ENCODE data around the gene C4orf51.
"Not testable (repeated sequence)": the region's sequence is repeated elsewhere in the genome, so short reads cannot be mapped to it uniquely, and the experiment has no call there.

C4orf51 gene

DNA sequence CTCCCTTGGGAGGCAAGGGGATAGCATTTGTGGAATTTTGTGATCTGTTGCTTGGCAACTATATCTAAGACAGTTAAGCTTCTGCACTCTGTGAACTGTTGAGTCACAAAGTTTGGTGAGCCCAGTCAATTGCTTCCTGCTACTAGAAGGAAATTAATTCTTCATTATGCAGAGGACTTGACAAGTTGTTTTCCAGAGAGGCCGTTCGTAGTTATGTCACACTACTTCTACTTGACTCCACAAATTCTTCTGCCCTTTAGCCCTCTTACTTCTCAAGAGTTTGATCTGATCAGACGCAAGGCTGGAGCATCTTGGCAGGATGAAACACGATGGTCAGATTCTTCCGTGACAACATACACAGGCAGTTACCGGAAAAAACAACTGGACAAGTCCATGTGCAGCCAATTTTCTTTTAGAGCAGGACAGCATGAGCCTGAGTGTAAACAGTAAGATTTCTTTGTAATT is at the start of gene C4orf51:
Gene C4orf51, plus strand, starts transcription at position 156 of the 465 bp plus-strand sequence. Its CDS starts 58 bp downstream, at position 214.
- DNase-seq (ENCODE audit: low read depth) = no peak

DNA sequence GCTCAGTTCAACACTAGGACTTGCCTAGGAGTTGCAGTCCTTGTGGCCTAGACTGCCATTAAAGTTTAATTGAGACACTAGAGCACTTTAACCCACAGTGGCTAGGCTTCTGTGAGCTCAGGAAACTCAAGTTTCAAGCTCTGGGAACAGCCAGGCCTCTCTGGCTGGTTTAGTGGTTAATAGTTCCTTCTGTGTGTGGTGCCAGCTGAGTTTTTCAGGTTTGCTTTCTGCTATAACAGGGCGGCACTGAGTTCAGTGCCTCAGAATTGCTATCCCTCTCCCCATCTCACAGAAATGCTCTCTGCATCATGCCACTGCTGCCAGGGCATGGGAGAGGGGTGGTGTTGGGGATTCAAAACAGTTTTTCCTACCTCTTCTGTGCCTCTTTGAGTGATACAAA is 44.8 kb upstream of the C4orf51 start:
- DNase-seq (ENCODE audit: low read depth) = no peak

DNA sequence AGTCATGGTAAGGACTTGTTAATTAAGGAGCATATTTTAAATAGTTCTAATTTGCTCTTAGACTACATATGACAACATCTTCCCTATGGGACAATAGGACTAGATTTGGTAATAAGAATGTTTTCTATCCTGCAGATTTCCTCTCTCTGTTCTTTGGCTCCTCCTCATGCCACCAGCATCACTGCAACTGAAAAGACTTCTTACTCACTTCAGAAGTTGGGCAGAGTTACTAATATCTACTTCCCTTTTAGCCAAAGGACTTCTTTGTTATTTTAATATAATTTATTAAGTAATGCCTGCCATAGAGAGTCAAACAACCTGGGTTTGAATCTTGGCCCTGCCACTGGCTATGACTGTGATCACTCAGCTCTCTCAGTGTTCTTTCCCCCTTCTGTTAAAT is 44.3 kb upstream of the C4orf51 start:
- DNase-seq (ENCODE audit: low read depth) = no peak

DNA sequence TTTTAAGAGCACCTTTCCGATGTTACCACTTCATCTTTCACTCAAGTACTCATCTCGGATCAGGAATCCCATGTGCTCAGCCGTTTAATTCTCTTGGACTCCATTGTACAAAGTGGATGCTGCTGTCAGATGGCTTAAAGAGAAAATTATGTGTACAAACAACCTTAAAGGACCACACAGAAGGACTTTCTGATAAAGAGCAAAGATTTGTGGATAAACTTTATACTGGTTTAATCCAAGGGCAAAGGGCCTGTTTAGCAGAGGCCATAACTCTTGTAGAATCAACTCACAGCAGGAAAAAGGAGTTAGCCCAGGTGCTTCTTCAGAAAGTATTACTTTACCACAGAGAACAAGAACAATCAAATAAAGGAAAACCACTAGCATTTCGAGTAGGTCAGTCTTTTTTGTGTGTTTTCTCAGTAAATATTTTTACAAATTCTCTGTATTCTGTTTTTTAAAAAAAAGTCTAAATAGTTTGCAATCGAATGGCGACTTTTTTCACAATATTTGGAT is 40.7 kb upstream of the C4orf51 start:
- DNase-seq (ENCODE audit: low read depth) = no peak

DNA sequence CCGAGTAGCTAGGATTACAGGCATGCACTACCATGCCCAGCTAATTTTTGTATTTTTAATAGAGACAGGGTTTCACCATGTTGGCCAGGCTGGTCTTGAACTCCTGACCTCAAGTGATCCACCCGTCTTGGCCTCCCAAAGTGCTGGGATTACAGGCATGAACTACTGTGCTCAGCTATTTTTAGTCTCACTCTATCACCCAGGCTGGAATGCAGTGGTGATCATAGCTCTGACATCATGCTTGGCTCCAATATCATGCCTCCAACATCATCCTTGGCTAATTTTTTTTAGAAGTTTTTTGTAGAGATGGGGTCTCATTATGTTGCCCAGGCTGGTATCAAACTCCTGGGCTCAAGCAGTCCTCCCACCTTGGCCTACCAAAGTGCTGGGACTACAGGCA is 39.7 kb upstream of the C4orf51 start:
- DNase-seq (ENCODE audit: low read depth) = not testable (repeated sequence)

DNA sequence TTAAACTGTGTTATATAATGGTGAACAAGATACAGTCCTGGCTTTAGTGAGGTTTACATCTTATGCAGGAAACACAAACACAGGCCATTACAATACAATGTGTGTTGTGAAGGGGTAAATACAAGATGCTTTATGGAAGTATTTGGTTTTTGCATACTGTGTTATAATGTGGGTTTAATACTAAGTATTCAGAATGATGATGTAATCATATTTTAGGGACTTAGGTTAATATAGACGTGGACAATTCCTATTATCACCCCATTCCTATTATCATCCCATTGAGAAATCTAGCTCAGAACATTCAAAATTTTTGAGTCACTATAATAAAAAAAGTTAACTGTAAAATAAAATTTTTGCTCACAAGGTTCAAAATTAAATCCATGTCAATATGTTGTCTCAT is 36.7 kb upstream of the C4orf51 start:
- DNase-seq (ENCODE audit: low read depth) = no peak

DNA sequence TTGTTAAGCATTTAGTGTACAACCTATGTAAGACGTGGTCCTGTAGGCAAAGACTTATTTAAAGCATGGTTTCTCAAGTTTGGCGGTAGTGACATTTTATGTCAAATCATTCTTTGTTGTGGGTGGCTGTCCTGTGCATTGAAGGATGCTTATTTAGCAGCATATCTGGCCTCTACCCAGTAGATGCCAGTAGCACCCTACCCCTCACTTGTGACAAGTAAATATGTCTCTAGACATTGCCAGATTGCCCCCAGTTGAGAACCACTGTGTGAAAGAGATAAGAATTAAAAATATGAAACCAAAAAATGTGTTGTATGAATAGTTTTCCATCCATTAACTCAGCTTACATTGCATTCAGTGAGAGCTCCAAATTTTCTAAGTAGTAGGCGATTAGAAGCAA is 35.2 kb upstream of the C4orf51 start:
- no peak for DNase-seq (ENCODE audit: low read depth)

DNA sequence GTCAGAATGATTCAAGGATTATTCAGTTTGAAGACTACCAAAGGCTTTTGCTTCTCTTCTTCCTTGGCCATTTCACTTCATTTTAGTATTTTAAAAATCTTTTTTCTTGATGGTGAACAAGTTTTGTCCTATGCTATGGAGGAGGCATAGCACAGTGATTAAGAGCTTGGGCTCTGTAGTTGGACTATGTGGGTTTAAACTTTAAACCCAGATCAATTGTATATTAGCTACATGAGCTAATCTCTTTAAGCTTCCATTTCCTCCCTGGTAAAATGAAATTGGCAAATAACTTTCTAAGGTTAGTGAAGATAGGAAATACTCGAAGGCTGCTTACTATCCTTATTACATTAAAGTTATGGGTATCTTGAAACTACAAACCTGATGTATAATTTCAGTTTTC is 23.8 kb upstream of the C4orf51 start:
- no peak for DNase-seq (ENCODE audit: low read depth)

DNA sequence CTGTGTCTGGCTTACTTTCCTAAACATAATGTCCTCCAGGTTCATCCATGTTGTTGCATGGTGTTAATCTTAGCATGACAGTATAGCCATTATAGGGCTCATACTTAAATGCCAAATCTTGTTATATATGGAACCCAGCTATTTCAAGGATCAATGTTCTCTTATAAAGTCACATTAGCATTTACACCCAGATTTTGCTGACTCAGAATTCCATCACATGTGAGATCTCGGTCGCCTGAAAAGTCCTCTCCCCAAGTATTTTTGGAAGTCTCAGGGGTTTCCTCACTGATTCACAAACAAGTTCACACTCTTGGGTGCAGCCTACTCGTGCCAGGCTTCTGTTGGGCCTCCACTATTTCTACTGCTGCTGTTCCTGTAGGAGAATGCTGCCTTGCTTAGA is 19.9 kb upstream of the C4orf51 start:
- no peak for DNase-seq (ENCODE audit: low read depth)

DNA sequence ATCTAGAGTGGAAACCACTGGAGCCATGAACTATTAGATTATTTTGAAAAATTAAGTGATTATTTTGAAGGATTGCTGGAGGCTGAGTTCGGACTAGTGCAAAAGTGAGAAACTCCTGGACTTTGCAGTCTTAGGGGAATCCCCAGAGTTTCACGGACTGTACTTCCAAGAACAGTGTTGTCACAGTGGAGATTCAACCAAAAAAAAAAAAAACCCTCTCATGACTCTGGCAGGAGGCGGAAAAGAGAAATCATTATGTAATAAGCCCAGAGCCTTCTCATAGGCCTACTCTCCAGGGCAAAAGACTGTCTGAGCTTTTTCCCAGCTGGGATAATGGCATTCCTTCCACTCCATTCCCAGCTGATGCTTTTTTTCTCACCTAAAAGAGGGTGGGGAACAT is 16.8 kb upstream of the C4orf51 start:
- no peak for DNase-seq (ENCODE audit: low read depth)

DNA sequence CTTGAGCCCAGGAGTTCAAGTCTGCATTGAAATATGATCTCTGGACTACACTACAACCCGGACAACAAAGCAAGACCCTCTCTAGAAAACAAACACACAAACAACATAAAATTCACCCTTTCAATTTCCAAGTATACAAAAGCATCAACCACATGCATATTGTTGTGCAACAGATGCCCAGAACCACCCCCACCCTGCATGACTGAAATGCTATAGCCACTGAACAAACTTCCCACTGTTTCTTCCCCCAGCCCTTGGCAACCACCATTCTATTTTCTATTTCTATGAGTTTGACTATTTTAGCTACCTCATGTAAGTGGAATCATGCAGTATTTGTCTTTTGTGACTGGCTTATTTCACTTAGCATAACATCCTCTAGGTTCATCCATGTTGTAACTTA is 14.2 kb upstream of the C4orf51 start:
- no peak for DNase-seq (ENCODE audit: low read depth)

DNA sequence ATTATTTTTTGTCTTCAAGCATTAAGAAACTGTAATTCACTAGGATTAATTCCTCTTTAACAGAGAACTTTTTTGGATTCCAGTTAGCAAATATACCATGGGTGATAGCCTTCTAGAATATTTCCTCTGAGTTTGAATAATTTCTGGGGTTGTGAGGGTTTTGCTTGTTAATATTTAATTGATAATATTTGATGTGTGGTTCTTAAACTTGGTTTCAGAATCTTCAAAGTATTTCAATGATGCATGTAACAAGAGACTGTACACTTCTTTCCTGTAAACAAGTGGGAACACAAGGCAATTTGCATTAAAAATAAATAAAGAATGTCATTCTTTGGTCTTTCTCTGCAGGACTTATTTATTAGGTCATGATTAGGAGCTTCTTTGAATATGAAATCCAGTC is 9.5 kb upstream of the C4orf51 start:
- DNase-seq (ENCODE audit: low read depth) = no peak

DNA sequence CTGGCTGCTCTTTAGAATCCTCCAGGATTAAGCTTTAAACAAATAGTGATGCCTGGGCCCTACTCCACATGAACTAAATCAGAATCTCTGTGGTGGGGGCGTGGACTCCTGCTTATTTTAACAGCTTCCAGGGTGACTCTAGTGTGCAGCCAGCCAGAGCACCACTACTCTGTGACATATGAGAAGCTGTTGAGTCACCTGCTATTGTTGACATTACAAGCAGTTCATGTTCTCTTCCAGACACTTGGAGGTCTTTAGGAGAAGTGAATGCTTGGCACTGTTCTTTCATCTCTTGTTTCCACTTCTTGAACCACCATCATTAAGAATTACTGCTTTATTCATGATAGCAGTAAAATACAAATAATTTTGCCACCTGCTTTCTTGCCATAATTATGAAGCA is 426 bp upstream of the C4orf51 start:
- DNase-seq (ENCODE audit: low read depth) = no peak

DNA sequence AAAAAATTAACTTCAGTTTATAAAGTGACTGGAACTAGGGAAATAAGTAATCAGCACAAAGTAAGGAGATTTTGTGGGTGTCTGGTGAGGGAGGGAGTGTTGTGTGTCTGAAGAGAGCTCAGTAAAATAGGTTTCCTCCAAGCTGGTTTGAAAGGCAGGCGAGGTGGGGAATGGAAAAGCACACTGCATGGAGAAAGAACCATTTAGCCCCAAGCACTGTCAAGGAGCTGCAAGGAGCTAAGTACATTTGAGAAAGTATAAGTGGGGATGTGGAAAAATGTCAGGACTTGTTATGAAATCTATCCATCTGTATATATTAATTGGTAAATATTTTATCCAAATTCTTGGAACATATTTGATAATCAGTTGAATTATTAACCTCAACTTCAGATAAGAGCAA is 956 bp downstream of the C4orf51 start:
- no peak for DNase-seq (ENCODE audit: low read depth)

DNA sequence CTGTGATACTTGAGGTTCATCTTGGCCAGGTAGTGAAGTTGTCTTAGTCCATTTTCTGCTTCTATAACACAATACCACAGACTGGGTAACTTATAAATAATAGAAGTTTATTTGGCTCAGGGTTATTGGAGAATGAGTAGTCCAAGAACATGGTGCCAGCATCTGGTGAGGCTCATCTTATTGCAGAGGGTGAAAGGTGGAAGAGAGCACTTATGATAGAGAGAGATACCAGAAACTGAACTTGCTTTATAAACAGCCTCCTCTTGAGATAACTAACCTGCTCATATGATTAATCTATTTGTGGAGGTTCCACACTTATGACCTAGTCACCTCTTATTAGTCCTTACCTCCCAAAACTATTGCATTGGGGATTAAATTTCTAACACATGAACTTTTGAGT is 1.6 kb downstream of the C4orf51 start:
- DNase-seq (ENCODE audit: low read depth) = no peak

DNA sequence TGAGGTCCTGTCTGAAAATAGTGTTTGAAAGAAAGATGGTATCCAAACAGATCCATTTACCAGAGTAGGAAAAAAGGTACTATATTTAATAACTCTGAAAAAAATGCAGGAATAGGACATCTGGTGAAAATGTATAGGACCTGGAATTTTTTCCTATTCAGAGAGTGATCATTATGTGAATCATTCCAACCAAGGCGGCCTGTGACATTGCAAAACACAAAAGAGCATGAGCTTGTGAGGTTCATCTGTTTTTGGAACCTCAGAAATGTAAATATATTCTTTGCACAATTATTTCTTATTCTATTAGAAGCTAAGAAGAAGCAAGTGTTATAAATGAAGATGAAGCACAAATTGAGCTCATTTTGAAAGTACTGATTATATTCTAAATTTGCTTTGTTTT is 2.0 kb downstream of the C4orf51 start:
- DNase-seq (ENCODE audit: low read depth) = no peak

DNA sequence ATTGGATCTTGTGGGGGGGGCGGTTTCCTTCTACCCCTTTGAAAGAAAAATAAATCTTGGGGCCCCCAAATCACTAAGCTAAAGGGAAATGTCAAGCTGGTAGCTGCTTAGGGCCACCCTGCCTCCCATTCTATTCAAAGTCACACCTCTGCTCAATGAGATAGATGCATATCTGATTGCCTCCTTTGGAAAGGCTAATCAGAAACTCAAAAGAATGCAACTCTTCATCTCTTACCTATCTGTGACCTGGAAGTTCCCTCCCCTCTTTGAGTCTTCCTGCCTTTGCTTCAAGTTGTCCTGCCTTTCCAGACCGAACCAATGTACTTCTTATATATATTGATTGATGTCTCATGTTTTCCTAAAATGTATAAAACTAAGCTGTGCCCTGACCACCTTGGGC is 7.0 kb downstream of the C4orf51 start:
- DNase-seq (ENCODE audit: low read depth) = no peak

DNA sequence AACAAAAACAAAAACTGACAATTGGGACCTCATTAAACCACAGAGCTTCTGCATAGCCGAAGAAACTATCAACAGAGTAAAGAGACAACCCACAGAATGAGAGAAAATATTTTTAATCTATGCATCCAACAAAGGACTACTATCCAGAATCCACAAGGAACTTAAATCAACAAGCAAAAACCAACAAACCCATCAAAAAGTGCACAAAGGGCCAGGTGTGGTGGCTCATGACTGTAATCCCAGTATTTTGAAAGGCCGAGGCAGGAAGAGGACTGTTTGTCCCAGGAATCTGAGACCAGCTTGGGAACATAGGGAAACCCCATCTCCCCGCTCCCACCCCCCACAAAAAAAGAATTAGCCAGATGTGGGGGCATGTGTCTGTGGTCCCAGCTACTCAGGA is 10.7 kb downstream of the C4orf51 start:
- DNase-seq (ENCODE audit: low read depth) = no peak

DNA sequence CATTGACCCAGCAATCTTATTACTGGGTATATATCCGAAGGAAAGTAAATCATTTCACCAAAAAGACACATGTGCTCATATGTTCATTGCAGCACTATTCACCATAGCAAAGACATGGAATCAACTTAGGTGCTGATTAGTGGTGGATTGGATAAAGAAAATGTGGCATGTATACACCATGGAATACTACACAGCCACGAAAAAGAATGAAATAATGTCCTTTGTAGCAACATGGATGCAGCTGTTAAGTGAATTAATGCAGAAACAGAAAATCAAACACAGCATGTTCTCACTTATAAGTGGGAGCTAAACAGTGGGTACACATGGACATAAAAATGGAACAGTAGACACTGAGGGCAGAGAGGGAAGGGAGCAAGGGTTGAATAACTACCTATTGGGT is 11.5 kb downstream of the C4orf51 start:
- DNase-seq (ENCODE audit: low read depth) = not testable (repeated sequence)

DNA sequence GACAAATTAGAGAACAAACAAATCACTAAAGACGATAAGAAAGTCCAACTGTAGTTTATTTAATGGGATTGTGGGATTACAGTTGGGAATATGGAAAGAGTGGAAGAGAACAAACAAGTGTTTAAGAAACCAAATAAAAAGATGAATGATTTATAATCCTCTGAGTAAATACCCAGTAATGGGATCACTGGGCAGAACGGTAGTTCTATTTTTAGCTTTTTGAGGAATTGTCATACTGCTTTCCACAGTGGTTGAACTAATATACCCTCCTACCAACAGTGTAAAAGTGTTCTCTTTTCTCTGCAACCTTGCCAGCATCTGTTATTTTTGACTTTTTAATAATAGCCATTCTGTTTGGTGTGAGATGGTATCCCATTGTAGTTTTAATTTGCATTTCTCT is 15.0 kb downstream of the C4orf51 start:
- DNase-seq (ENCODE audit: low read depth) = no peak

DNA sequence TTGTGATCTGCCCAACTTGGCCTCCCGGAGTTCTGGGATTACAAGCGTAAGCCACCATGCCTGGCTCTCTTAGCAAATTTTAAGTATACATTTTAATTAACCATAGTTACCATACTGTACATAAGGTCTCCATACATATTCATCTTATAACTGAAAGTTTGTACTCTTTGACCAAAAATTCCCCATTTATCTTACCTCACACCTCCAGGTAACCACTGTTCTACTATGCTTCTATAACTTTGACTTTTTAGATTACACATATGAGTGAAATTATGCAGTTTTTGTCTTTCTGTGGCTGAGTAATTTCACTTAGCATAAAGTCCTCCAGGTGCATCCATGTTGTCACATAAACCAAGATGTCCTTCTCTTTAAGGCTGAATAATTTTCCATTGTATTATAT is 17.4 kb downstream of the C4orf51 start:
- no peak for DNase-seq (ENCODE audit: low read depth)

DNA sequence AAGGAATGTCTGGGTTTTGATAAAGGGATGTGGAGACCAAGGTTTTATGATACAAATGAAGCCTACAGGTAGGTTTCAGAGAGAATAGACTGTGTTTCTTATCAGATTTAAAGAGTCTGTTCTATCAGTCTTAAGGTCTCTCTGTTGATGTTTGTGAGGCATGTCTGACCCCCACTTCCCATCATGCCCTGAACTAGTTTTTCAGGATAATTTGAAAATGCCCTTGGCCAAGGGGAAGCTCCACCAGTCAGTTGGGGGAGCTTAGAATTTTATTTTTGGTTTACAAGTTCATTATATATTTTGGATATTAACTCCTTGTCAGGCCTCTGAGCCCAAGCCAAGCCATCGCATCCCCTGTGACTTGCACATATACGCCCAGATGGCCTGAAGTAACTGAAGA is 18.6 kb downstream of the C4orf51 start:
- DNase-seq (ENCODE audit: low read depth) = no peak

DNA sequence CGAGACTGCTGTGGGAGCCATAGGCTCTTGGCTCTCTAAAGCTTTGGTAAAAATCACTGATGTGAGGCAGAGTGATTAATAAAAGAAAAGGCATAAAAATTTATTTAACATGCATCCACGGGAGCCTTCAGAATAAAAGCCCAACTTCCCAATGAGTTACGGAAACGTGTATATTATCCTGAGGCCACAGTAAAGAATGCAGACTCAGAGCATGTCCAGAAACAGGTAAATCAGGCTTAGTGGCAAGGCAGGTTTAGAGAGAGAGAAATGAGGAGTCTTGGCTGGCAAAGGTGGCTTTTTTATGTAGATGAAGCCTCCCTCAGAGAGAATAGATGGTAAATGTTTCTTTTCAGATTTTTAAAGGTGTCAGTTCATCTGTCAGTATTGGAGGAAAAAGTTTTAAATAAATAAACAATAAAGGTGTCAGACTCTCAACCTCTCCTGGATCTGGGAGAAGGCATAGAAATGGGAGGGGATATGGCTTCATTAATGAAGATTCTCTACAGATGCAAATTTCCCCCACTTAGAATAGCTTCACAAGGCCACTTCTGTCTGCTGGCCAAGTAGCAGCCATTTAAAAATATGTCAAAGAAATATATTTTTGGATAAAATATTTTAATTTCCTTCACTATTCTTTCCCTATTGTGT is 24.0 kb downstream of the C4orf51 start:
- DNase-seq (ENCODE audit: low read depth) = no peak

DNA sequence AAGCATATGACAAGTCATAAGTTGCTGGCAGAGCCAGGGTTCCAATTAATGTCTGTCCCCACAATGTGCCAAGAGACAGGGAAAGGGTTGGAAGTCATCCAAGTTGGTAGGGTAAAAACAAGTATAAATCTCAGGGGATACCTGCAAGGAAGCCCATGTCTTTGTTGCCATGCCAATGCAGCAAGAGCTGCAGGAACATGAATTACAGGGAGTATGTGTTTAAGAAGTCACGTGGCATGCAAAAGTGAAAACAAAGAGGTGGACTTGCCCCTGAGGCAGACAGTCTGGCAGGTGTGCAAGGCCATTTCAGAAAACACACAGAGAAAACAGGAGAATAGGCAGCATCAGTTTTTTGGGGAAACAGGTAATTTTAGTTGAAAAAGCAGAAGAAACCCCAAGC is 29.4 kb downstream of the C4orf51 start:
- DNase-seq (ENCODE audit: low read depth) = no peak
